SU-DHL-6 (cell line): ENCODE data around the gene LDLRAD3.

Experiments
- H2AFZ ChIP-seq: fragments of 200-600 bp; sonication (generic); 2 replicates; pipeline ENCODE4 v1.6.1; 2014; ENCODE audit warnings: low read depth, mild to moderate bottlenecking, moderate library complexity, mixed read lengths, antibody characterized with exemption, low read length; ENCODE audit not compliant: severe bottlenecking
- H3F3A ChIP-seq: fragments of 200-600 bp; shearing (Covaris generic); 2 replicates; pipeline ENCODE4 v1.6.0; 2016; ENCODE audit warnings: antibody characterized with exemption, mild to moderate bottlenecking; ENCODE audit not compliant: insufficient read depth
- H3K27ac ChIP-seq: fragments of 200-600 bp; sonication (generic); 2 replicates; pipeline ENCODE4 v1.5.1; 2016; ENCODE audit warnings: low read depth, mild to moderate bottlenecking, low read length, moderate library complexity, mixed read lengths
- H3K27me3 ChIP-seq: fragments of 200-600 bp; sonication (generic), shearing (Covaris generic); 2 replicates; pipeline ENCODE4 v1.6.0; 2014; ENCODE audit warnings: mild to moderate bottlenecking, low read length
- H3K36me3 ChIP-seq: fragments of 200-600 bp; sonication (generic); 2 replicates; pipeline ENCODE4 v1.6.1; 2014; ENCODE audit warnings: mild to moderate bottlenecking, low read length, mixed read lengths
- H3K4me2 ChIP-seq: fragments of 300-600, 200-600 bp; shearing (Covaris generic), sonication (generic); 2 replicates; pipeline ENCODE4 v1.6.0; 2014; ENCODE audit warnings: low read length, low read depth, mild to moderate bottlenecking; ENCODE audit not compliant: poor library complexity, severe bottlenecking
- H3K4me3 ChIP-seq: fragments of 200-600 bp; sonication (generic); 2 replicates; pipeline ENCODE4 v1.5.1; 2014; ENCODE audit warnings: antibody characterized with exemption, low read length, mild to moderate bottlenecking, mixed read lengths; ENCODE audit not compliant: insufficient read depth, poor library complexity, severe bottlenecking
- H3K79me2 ChIP-seq: fragments of 200-600 bp; sonication (generic); 2 replicates; pipeline ENCODE4 v1.6.1; 2014; ENCODE audit warnings: mild to moderate bottlenecking, low read length, moderate library complexity; ENCODE audit not compliant: insufficient read depth
- H3K9ac ChIP-seq: fragments of 200-600 bp; sonication (generic); 2 replicates; pipeline ENCODE4 v1.7.0; 2014; ENCODE audit warnings: mild to moderate bottlenecking, low read length
- H3K9me2 ChIP-seq: fragments of 200-600 bp; sonication (generic); replicated peaks from 2 replicates; pipeline ENCODE4 v1.6.1; 2014; ENCODE audit warnings: low read length; ENCODE audit not compliant: insufficient read depth
- H3K9me3 ChIP-seq: fragments of 200-600 bp; sonication (generic); 2 replicates; pipeline ENCODE4 v1.6.1; 2014; ENCODE audit warnings: low read length, mixed read lengths; ENCODE audit not compliant: insufficient read depth
- H4K20me1 ChIP-seq: fragments of 200-600 bp; sonication (generic); 2 replicates; pipeline ENCODE4 v1.6.1; 2014; ENCODE audit warnings: low read depth, mild to moderate bottlenecking, antibody characterized with exemption, low read length, moderate library complexity, mixed read lengths
- EZH2phosphoT487 ChIP-seq: fragments of 200-600 bp; sonication (generic), shearing (Covaris generic); conservative IDR thresholded peaks from 2 replicates; pipeline ENCODE4 v1.6.1; 2018; ENCODE audit warnings: mild to moderate bottlenecking, antibody characterized with exemption, low read length, moderate library complexity, mixed read lengths
- TF ChIP-seq, protein P1 (sequence below): fragments of 200-600 bp; sonication (generic); IDR thresholded peaks from one replicate; pipeline ENCODE4 v1.5.1; 2017; ENCODE audit warnings: antibody characterized with exemption, mild to moderate bottlenecking, low read length, moderate library complexity; ENCODE audit not compliant: insufficient read depth, poor library complexity, severe bottlenecking

LDLRAD3 gene

DNA sequence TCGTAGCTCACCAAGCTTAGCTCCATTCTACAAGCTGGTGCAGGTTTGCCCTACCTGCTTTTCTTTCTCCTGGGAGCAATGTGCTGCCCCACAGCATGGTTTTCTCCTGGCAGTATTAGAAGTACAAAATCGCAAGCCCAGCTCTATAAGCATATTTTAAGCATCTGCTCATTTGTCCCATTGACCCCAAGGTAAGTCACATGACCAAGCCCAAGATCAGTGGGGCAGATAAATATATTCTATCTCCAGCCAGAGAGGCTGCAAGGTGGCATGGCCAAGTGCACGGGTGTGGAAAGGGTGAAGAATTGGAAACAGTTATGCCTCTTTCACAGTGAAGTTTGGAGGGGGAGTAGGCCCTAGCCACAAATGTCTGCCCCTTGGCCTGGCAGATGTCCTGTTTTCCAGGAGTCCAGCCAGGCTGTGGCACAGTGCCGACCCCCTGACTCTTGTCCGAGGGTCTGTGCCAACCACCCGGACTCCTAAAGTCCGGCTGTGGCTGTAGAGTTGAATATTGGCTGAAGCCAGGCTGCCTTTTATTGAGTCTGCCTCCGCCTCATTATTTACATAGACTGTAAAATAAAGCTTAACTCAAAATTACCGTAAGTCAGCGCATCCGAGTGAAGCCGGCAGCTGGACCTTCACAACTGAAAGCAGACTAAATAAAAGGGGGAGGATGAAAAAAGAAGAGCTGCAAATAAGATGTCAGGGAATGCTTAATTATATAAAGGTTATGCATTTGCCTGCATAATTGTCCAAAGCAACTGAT, 179.7 kb downstream of the LDLRAD3 start:
- H2AFZ ChIP-seq: no peak overlapping the region
- TF ChIP-seq, protein P1, sequence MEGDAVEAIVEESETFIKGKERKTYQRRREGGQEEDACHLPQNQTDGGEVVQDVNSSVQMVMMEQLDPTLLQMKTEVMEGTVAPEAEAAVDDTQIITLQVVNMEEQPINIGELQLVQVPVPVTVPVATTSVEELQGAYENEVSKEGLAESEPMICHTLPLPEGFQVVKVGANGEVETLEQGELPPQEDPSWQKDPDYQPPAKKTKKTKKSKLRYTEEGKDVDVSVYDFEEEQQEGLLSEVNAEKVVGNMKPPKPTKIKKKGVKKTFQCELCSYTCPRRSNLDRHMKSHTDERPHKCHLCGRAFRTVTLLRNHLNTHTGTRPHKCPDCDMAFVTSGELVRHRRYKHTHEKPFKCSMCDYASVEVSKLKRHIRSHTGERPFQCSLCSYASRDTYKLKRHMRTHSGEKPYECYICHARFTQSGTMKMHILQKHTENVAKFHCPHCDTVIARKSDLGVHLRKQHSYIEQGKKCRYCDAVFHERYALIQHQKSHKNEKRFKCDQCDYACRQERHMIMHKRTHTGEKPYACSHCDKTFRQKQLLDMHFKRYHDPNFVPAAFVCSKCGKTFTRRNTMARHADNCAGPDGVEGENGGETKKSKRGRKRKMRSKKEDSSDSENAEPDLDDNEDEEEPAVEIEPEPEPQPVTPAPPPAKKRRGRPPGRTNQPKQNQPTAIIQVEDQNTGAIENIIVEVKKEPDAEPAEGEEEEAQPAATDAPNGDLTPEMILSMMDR: no peak
- TF ChIP-seq EZH2phosphoT487: no peak
- H3K4me3 ChIP-seq: no peak overlapping the region
- no peak overlapping the region for H3K4me2 ChIP-seq
- no peak overlapping the region for H3K27ac ChIP-seq
- H3F3A ChIP-seq: no peaks in the 10 kb centered on the region
- H3K27me3 ChIP-seq: no peaks in the 10 kb centered on the region
- no peaks in the 10 kb centered on the region for H3K9me2 ChIP-seq
- H3K9ac ChIP-seq: no peak overlapping the region
- H3K79me2 ChIP-seq: no peaks in the 10 kb centered on the region
- no peaks in the 10 kb centered on the region for H3K36me3 ChIP-seq
- H3K9me3 ChIP-seq: no peaks in the 10 kb centered on the region
- no peaks in the 10 kb centered on the region for H4K20me1 ChIP-seq

DNA sequence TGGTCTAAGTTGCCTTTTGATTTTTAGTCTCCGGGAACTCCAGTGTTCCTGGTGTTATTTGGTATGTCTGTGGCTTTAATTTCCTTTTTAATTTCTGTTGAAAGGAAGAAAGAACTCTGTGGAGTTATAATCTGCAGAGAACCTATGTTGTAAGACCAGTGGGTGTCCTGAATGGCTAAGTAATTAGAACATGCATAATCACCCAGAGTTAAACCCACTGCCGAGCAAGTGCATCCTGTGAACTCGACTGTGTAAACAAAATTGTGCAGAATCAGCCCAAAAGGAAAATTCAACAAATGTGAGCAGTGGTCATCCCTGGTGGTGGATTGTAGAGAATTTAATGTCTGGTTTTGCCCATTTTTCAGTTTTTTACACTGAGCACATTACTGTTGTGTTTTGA, 182.8 kb downstream of the LDLRAD3 start:
- no peaks in the 10 kb centered on the region for H3K27me3 ChIP-seq
- H3F3A ChIP-seq: no peaks in the 10 kb centered on the region
- no peak overlapping the region for H3K9ac ChIP-seq
- no peaks in the 10 kb centered on the region for H3K36me3 ChIP-seq
- no peaks in the 10 kb centered on the region for H3K9me3 ChIP-seq
- H2AFZ ChIP-seq: no peak overlapping the region
- no peak overlapping the region for H3K4me2 ChIP-seq
- H3K79me2 ChIP-seq: no peaks in the 10 kb centered on the region
- no peak overlapping the region for H3K4me3 ChIP-seq
- H3K9me2 ChIP-seq: no peaks in the 10 kb centered on the region
- no peak overlapping the region for H3K27ac ChIP-seq
- no peaks in the 10 kb centered on the region for H4K20me1 ChIP-seq
- TF ChIP-seq, protein P1: no peak
- TF ChIP-seq EZH2phosphoT487: no peak

DNA sequence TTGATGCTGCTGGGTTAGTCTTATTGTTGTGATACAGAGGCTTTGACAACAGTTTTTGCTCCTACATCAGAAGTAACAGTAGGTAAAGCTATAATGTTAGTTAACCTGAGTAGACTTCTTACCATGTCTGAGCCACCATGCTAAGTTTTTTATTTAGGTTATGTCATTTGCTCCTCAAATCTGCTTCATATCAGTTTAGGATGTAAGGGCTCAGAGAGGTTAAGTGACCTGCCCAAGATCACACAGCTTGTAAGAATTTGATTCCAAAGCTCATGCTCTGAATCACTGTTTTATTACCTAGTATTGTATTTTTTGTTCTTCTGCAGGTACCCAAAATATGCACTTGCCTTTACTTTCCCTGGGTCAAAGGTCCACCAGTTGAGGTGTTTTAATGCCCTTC, 183.7 kb downstream of the LDLRAD3 start:
- H2AFZ ChIP-seq: no peak overlapping the region
- H3K36me3 ChIP-seq: no peaks in the 10 kb centered on the region
- H3F3A ChIP-seq: no peaks in the 10 kb centered on the region
- no peaks in the 10 kb centered on the region for H4K20me1 ChIP-seq
- no peak overlapping the region for H3K4me2 ChIP-seq
- no peak overlapping the region for H3K27ac ChIP-seq
- H3K4me3 ChIP-seq: no peak overlapping the region
- TF ChIP-seq, protein P1: no peak
- no peak for TF ChIP-seq EZH2phosphoT487
- no peaks in the 10 kb centered on the region for H3K9me3 ChIP-seq
- H3K9ac ChIP-seq: no peak overlapping the region
- H3K9me2 ChIP-seq: no peaks in the 10 kb centered on the region
- no peaks in the 10 kb centered on the region for H3K79me2 ChIP-seq
- H3K27me3 ChIP-seq: no peaks in the 10 kb centered on the region
